ENCODE measurements around the gene TSHZ3. TPM values are rescaled to one million over a fixed set of nuclear protein-coding genes. Genes with fewer than 3 reads are reported as not detected.

Gene TSHZ3
- total RNA-seq, 1 experiment from 2014 or later: not detected

GRCh38 chr19:31330761-31331160 is 18.5 kb downstream of the TSHZ3 start:
- Mint-ChIP-seq H3K27me3 (ENCODE audit: insufficient read depth, unreplicated experiment) (no peaks in the 10 kb centered on the region), H3K4me3 (ENCODE audit: unreplicated experiment) (no peak overlapping the region), H3K9me3 (ENCODE audit: unreplicated experiment) (peaks cover 8% of the 10 kb centered on the region), H3K36me3 (ENCODE audit: insufficient read depth, unreplicated experiment) (no peaks in the 10 kb centered on the region), H3K4me1 (ENCODE audit: insufficient read depth, unreplicated experiment) (no peaks in the 10 kb centered on the region), H3K27ac (ENCODE audit: low read depth, unreplicated experiment) (no peak overlapping the region)
- no TSS peak for BruUV-seq (replicated peaks)
- intact Hi-C loops (cut with micrococcal nuclease): no loop called here
- DNase-seq (ENCODE audit: unreplicated experiment): no peak
- POLR2A ChIA-PET: interaction anchor here (0.6 kb wide), 1 partner anchor 596 kb away, joined by 3 read pairs; no protein-coding TSS in a partner anchor
- CTCF ChIA-PET: interaction anchor here (0.7 kb wide), 2 partner anchors 18 to 283 kb away, joined by 3 read pairs; no protein-coding TSS in a partner anchor
- no peak for TF ChIP-seq CTCF (IDR thresholded peaks at IDR 0.05; ENCODE audit: unreplicated experiment)

- POLR2A ChIA-PET: no interaction called here
- DNase-seq (ENCODE audit: unreplicated experiment): no peak
- intact Hi-C loops (cut with micrococcal nuclease): no loop called here
- CTCF ChIA-PET: interaction anchor here (0.7 kb wide), 2 partner anchors 18 to 284 kb away, joined by 3 read pairs; no protein-coding TSS in a partner anchor
- Mint-ChIP-seq H3K36me3 (ENCODE audit: insufficient read depth, unreplicated experiment) (no peaks in the 10 kb centered on the region), H3K9me3 (ENCODE audit: unreplicated experiment) (peaks cover 5% of the 10 kb centered on the region), H3K27me3 (ENCODE audit: insufficient read depth, unreplicated experiment) (no peaks in the 10 kb centered on the region), H3K4me3 (ENCODE audit: unreplicated experiment) (no peak overlapping the region), H3K27ac (ENCODE audit: low read depth, unreplicated experiment) (no peak overlapping the region), H3K4me1 (ENCODE audit: insufficient read depth, unreplicated experiment) (no peaks in the 10 kb centered on the region)
- no TSS peak for BruUV-seq (replicated peaks)
- no peak for TF ChIP-seq CTCF (IDR thresholded peaks at IDR 0.05; ENCODE audit: unreplicated experiment)
Observed at GRCh38 chr19:31330237-31330636, 19.0 kb downstream of the TSHZ3 start.

GRCh38 chr19:31329819-31330218 is 19.4 kb downstream of the TSHZ3 start:
- Mint-ChIP-seq H3K4me1 (ENCODE audit: insufficient read depth, unreplicated experiment) (no peaks in the 10 kb centered on the region), H3K9me3 (ENCODE audit: unreplicated experiment) (peaks cover 1% of the 10 kb centered on the region), H3K27ac (ENCODE audit: low read depth, unreplicated experiment) (no peak overlapping the region), H3K27me3 (ENCODE audit: insufficient read depth, unreplicated experiment) (no peaks in the 10 kb centered on the region), H3K4me3 (ENCODE audit: unreplicated experiment) (no peak overlapping the region), H3K36me3 (ENCODE audit: insufficient read depth, unreplicated experiment) (no peaks in the 10 kb centered on the region)
- ChIA-PET CTCF (no interaction called here), POLR2A (no interaction called here)
- no peak for TF ChIP-seq CTCF (IDR thresholded peaks at IDR 0.05; ENCODE audit: unreplicated experiment)
- intact Hi-C loops (cut with micrococcal nuclease): no loop called here
- DNase-seq (ENCODE audit: unreplicated experiment): no peak
- no TSS peak for BruUV-seq (replicated peaks)

- CTCF ChIA-PET: no interaction called here
- no TSS peak for BruUV-seq (replicated peaks)
- Mint-ChIP-seq H3K27me3 (ENCODE audit: insufficient read depth, unreplicated experiment) (no peaks in the 10 kb centered on the region), H3K9me3 (ENCODE audit: unreplicated experiment) (no peaks in the 10 kb centered on the region), H3K4me1 (ENCODE audit: insufficient read depth, unreplicated experiment) (no peaks in the 10 kb centered on the region), H3K36me3 (ENCODE audit: insufficient read depth, unreplicated experiment) (no peaks in the 10 kb centered on the region), H3K27ac (ENCODE audit: low read depth, unreplicated experiment) (no peak overlapping the region), H3K4me3 (ENCODE audit: unreplicated experiment) (no peak overlapping the region)
- intact Hi-C loops (cut with micrococcal nuclease): no loop called here
- no peak for DNase-seq (ENCODE audit: unreplicated experiment)
- POLR2A ChIA-PET: no interaction called here
- no peak for TF ChIP-seq CTCF (IDR thresholded peaks at IDR 0.05; ENCODE audit: unreplicated experiment)
Observed at GRCh38 chr19:31328238-31328637, 21.0 kb downstream of the TSHZ3 start.

Data from MCF 10A (cell line).